RKO (cell line): ENCODE measurements around the gene CRTC1.
A peak's percentile ranks its signal among the peaks of the same experiment; 100 is the strongest.

ENCODE experiments used
- DNase-seq: peaks from one replicate; pipeline ENCODE4 v3.0.0-alpha.2; 2016; ENCODE audit warnings: low spot score

Gene CRTC1

DNA sequence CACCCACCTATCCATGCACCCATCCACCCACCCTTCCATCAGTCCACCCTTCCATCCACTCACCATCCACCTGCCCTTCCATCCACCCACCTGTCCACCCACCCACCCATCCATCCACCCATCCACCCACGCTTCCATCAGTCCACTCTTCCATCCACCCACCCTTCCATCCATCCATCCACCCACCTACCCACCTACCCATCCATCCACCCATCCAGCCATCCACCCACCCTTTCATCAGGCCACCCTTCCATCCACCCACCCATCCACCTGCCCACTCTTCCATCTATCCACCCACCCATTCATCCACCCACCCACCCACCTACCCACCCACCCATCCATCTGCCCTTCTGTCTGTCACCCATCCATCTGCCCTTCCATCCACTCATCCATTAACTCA is 29.6 kb upstream of the CRTC1 start:
- no peak for DNase-seq

- DNase-seq, result no peak
Observed at GRCh38 chr19:18654469-18654868, 29.0 kb upstream of the CRTC1 start.

GRCh38 chr19:18655173-18655844 is 28.2 kb upstream of the CRTC1 start:
- DNase-seq, result no peak

DNA sequence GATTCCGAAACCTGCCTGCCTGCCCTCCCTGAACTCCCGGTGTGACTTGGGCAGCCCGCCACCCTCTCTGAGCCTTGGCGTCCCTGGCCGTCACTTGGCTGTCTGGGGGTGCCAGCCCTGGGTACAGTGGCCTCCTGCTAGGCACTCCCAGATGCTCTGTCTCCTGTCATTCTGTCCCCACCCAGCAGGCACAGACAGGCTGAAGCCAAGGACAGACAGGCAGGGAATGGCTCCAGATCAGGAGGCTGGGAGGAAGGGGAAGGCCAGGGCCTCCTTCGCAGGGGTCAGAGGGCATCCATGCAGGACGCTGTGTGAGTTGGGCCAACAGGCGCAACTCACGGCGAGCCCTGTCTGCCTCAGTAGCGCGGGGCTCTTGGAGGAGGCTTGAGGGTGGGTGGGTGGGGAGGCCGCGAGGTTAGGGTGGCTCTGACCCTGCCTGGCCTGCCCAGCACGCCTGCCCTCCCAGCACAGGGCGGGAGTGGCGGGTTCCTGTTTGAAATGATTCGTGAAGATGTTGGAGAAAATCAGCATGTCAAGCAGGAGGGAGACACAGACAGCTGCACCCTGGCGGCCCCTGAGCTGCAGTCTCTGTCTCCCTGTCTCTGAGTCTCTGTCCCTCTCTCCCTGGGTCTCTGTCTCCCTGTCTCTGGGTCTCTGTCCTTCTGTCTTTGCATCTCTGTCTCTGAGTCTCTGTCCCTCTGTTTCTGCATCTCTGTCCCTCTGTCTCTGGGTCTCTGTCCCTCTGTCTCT is 27.0 kb upstream of the CRTC1 start:
- DNase-seq, result no peak

DNA sequence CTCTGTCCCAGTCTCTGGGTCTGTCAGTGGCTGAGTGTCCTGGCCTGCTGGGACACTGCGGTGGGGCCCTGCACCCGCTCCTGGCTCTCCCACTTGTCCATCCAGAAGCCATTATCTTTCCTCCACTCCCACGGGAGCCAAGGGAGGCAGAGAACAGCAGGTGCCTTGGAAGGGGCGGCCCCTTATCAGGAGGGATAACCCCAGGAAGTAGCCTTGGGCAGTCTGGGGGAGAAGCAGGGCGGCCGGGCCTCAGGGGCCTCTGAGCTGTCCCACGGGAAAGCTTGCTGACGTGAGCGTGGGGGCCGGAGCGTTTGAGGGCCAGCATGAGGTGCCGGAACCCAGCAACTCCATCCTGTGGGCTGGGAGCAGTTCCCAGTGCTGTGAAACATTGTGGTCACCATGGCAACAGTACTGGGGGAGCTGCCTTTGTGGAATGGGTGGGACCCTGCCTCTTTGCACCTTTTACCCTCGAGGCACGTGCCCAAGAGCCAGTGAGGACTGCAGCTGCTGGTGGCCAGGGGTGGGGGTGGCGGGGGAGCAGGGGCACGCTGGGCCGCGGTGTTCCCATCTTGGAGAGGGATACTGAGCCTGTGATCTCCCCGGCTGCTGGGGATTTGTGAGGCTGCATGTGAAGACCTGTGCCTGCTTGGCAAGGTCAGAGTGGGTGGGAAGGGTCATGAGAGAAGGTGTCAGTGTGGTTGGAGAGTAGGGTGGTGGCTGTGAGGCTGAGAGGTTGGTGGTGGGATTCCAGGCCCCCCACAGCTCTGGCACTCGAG is 25.7 kb upstream of the CRTC1 start:
- peak; percentile 9 for DNase-seq

GRCh38 chr19:18658366-18658855 is 25.1 kb upstream of the CRTC1 start:
- no peak for DNase-seq

DNA sequence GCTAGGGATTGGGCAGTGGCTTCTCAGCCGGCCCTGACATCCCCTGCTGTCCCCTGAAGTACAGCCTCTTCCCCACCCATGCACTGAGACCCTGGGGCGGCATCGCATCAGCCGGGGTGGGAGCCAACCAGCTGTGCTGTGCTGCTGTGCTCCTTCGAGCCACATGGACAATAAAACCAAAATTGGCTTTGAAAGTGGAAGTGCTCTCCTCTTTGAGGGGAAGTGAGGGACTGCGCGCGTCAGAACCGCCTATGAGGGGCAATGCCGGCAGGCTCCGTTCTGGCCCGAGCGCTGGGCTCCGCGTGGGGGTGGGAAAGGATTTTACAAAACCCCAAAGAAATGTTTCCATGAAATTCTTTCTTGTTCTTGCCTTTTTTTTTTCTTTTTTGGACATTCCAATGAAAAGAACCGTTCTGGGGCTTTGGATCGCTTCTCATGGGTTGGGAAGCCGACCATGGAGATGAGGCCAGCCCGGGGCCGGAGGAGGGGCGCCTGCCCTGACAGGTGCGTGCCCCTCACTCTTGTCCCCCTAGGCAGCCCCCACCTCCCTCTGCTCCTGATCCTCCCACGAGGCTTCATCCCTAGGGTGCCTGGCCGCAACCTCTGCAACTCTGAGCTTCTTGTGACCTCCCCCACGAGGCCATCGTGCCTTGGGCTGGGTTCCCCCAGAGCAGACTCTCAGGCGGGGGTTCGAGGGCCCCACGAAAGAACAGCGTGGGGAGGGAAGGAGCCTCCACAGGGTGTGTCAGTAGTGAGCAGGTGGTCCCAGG is 24.0 kb upstream of the CRTC1 start:
- DNase-seq, result peak; percentile 23

GRCh38 chr19:18660051-18660910 is 23.2 kb upstream of the CRTC1 start:
- DNase-seq, result peak; percentile 57

- DNase-seq, result no peak
Observed at GRCh38 chr19:18660939-18661670, 22.4 kb upstream of the CRTC1 start.

- no peak for DNase-seq
Observed at GRCh38 chr19:18662972-18663732, 20.3 kb upstream of the CRTC1 start.

DNA sequence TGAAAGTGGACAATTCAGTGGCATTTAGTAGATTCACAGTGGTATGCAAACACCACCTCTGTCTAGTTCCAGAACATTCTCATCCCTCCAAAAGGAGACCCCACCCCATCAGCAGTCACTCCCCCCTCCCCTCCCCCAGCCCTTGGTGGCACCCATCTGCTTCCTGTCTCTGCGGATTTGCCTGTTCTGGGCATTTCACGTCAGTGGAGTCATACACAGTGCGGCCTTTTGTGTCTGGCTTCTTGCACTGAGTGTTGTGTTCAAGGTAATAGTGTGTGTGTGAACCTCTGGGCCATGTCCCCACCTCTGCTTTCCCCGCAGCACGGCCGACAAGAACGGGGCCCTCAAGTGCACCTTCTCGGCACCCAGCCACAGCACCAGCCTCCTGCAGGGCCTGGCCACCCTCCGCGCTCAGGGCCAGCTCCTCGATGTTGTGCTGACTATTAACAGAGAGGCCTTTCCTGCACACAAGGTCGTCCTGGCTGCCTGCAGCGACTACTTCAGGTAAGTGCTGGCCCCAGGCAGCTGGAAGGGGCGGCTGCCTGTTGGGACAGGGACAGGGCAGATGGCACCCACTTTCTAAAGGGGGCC is 19.4 kb upstream of the CRTC1 start:
- DNase-seq, result no peak

- DNase-seq, result no peak
Observed at GRCh38 chr19:18665771-18666202, 17.7 kb upstream of the CRTC1 start.

GRCh38 chr19:18666317-18666716 is 17.2 kb upstream of the CRTC1 start:
- DNase-seq, result no peak

GRCh38 chr19:18666784-18667183 is 16.7 kb upstream of the CRTC1 start:
- no peak for DNase-seq

DNA sequence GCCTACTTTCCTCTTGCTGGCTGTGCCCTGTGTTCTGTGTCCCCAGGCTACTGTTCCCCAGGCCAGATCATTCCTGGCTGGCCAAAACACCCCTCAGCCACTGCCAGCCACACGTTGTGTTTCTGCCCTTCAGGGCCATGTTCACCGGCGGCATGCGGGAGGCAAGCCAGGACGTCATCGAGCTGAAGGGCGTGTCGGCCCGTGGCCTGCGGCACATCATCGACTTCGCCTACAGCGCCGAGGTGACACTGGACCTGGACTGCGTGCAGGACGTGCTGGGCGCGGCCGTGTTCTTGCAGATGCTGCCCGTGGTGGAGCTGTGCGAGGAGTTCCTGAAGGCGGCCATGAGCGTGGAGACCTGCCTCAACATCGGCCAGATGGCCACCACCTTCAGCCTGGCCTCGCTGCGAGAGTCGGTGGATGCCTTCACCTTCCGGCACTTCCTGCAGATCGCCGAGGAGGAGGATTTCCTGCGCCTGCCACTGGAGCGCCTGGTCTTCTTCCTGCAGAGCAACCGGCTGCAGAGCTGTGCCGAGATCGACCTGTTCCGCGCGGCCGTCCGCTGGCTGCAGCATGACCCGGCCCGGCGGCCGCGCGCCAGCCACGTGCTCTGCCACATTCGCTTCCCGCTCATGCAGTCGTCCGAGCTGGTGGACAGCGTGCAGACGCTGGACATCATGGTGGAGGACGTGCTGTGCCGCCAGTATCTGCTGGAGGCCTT is 15.8 kb upstream of the CRTC1 start:
- no peak for DNase-seq

DNA sequence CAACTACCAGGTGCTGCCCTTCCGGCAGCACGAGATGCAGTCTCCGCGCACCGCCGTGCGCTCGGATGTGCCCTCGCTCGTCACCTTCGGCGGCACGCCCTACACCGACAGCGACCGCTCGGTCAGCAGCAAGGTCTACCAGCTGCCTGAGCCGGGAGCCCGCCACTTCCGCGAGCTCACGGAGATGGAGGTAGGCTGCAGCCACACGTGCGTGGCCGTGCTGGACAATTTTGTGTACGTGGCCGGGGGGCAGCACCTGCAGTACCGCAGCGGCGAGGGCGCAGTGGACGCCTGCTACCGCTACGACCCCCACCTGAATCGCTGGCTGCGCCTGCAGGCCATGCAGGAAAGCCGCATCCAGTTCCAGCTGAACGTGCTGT is 15.2 kb upstream of the CRTC1 start:
- no peak for DNase-seq

DNA sequence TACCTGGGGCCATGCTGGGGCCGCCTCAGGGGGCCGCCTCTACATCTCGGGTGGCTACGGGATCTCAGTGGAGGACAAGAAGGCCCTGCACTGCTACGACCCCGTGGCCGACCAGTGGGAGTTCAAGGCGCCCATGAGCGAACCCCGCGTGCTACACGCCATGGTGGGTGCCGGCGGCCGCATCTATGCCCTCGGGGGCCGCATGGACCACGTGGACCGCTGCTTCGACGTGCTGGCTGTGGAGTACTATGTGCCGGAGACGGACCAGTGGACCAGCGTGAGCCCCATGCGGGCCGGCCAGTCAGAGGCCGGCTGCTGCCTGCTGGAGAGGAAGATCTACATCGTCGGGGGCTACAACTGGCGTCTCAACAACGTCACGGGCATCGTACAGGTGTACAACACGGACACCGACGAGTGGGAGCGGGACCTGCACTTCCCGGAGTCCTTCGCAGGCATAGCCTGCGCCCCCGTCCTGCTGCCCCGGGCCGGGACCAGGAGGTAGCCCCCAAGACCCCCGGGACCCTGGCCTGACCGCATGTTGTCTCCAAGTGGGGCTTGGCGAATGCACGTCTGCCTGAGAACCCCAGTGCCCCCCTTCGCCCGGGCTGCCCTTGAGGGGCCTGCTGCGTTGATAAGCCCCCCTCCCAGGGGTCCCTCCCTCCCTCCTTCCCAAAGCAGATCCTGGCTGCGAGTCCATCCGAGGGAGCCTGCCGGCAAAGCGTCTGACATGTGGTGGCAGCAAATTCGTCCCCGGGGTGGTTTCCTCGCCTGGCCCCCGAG is 14.5 kb upstream of the CRTC1 start:
- DNase-seq, result no peak

DNA sequence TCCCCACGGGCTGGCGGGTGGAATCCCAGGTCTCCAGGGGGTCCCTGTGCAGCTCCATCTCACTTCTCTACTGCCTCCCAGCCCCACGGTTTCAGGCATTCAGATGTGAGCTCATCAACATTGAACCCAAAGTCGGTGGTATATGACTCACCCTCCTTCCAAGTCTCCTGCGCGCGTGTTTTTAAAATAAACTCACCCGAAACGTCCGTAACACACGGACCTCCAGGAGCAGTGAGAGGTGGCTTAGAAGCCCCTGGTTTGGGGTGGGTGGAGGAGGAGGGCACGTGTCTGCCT is 14.0 kb upstream of the CRTC1 start:
- no peak for DNase-seq
